Measurements from ENCODE around the gene TBL3.

DNA sequence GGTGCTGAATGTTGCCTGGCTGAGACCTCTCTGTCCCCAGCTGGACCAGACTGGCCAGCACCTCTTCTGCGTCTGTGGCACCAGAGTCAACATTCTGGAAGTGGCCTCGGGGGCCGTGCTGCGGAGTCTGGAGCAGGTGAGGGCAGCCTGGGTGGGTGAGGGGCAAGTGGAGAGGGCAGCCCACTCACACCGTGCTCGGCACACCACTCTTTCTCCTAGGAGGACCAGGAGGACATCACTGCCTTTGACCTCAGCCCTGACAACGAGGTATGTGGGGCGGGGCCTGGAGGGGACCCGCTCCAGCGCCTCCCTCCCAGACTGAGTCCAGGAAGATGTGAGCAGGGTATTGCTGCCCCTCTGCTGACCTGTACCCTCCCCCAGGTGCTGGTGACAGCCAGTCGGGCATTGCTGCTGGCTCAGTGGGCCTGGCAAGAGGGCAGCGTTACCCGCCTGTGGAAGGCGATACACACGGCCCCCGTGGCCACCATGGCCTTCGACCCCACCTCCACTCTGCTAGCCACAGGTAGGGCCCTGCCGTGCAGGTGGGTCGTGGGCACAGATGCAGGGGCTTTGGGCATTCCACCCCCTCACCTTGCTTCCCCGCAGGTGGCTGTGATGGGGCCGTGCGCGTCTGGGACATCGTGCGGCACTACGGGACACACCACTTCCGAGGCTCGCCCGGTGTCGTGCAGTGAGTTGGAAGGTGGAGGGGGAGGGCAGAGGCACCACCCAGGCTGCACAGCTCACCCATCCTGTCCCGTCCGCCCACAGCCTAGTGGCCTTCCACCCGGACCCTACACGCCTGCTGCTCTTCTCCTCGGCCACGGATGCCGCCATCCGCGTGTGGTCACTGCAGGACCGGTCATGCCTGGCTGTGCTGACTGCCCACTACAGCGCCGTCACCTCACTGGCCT is 2.6 kb downstream of the TBL3 start:
- TF ChIP-seq POLR2AphosphoS5 (IDR thresholded peaks at IDR 0.05; ENCODE audit: low read depth, low read length) = no peak
- TF ChIP-seq, protein P1, sequence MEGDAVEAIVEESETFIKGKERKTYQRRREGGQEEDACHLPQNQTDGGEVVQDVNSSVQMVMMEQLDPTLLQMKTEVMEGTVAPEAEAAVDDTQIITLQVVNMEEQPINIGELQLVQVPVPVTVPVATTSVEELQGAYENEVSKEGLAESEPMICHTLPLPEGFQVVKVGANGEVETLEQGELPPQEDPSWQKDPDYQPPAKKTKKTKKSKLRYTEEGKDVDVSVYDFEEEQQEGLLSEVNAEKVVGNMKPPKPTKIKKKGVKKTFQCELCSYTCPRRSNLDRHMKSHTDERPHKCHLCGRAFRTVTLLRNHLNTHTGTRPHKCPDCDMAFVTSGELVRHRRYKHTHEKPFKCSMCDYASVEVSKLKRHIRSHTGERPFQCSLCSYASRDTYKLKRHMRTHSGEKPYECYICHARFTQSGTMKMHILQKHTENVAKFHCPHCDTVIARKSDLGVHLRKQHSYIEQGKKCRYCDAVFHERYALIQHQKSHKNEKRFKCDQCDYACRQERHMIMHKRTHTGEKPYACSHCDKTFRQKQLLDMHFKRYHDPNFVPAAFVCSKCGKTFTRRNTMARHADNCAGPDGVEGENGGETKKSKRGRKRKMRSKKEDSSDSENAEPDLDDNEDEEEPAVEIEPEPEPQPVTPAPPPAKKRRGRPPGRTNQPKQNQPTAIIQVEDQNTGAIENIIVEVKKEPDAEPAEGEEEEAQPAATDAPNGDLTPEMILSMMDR (IDR thresholded peaks at IDR 0.05) = no peak
- TF ChIP-seq, protein P2, sequence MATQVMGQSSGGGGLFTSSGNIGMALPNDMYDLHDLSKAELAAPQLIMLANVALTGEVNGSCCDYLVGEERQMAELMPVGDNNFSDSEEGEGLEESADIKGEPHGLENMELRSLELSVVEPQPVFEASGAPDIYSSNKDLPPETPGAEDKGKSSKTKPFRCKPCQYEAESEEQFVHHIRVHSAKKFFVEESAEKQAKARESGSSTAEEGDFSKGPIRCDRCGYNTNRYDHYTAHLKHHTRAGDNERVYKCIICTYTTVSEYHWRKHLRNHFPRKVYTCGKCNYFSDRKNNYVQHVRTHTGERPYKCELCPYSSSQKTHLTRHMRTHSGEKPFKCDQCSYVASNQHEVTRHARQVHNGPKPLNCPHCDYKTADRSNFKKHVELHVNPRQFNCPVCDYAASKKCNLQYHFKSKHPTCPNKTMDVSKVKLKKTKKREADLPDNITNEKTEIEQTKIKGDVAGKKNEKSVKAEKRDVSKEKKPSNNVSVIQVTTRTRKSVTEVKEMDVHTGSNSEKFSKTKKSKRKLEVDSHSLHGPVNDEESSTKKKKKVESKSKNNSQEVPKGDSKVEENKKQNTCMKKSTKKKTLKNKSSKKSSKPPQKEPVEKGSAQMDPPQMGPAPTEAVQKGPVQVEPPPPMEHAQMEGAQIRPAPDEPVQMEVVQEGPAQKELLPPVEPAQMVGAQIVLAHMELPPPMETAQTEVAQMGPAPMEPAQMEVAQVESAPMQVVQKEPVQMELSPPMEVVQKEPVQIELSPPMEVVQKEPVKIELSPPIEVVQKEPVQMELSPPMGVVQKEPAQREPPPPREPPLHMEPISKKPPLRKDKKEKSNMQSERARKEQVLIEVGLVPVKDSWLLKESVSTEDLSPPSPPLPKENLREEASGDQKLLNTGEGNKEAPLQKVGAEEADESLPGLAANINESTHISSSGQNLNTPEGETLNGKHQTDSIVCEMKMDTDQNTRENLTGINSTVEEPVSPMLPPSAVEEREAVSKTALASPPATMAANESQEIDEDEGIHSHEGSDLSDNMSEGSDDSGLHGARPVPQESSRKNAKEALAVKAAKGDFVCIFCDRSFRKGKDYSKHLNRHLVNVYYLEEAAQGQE (IDR thresholded peaks at IDR 0.05; ENCODE audit: insufficient read depth in 1 of 2, low read depth in 2 of 2, low read length in 1 of 2) = no peak
